B cell (primary cell): Measurements from ENCODE around the gene PLCB3. TPM values are rescaled to one million over a fixed set of nuclear protein-coding genes. Genes with fewer than 3 reads are reported as not detected.

Source experiments
- ATAC-seq: fragments of 200-7000 bp; cut with Tn5 transposase; one replicate; pipeline ENCODE4 v1.10.0; 2021; ENCODE audit warnings: low read depth, mild to moderate bottlenecking, moderate number of reproducible peaks, moderate library complexity
- CTCF ChIA-PET: fragments of 350-600 bp; sonication (Branson Sonifier 250); formaldehyde crosslinking; loops from one replicate; lab custom pipeline; 2021; ENCODE audit warnings: antibody characterized with exemption, inconsistent platforms; lab: Charles Lee
- POLR2A ChIA-PET: fragments of 350-600 bp; sonication (Branson Sonifier 250); formaldehyde crosslinking; loops from one replicate; lab custom pipeline; 2021; ENCODE audit warnings: antibody characterized with exemption; lab: Charles Lee
- DNase-seq: peaks from one replicate; pipeline ENCODE4 v3.0.0; 2013
- H2AFZ ChIP-seq: 2 replicates; pipeline ENCODE4 v1.6.1; 2012; ENCODE audit warnings: mild to moderate bottlenecking, low read depth, low read length; ENCODE audit not compliant: insufficient read depth, poor library complexity, severe bottlenecking
- H3K27ac ChIP-seq, 2 donors: 1 replicate in 1 of 2; 2 replicates in 1 of 2; pipeline ENCODE4 v1.5.1; 2012 to 2013; ENCODE audit warnings: low read length in 2 of 2, mild to moderate bottlenecking in 2 of 2, moderate library complexity in 1 of 2
- H3K27me3 ChIP-seq, 4 experiments: fragments of 200-600 bp in 1 of 4; sonication (generic) in 1 of 4; replicated peaks in 1 of 4; 1 replicate in 2 of 4; 2 replicates in 2 of 4; pipeline versions ENCODE4 v1.6.1 to v1.7.0; 2013 to 2016; ENCODE audit warnings: low read length in 3 of 4, mild to moderate bottlenecking in 2 of 4, mixed read lengths in 1 of 4, moderate library complexity in 1 of 4; ENCODE audit not compliant: insufficient read depth in 4 of 4, control insufficient read depth in 3 of 4; ENCODE audit errors: control extremely low read depth in 1 of 4
- H3K36me3 ChIP-seq, 2 experiments: replicated peaks in 1 of 2; 1 replicate in 1 of 2; 2 replicates in 1 of 2; pipeline versions ENCODE4 v1.6.1 to v1.7.1; 2013; ENCODE audit warnings: low read length in 1 of 2; ENCODE audit not compliant: insufficient read depth in 2 of 2, control insufficient read depth in 1 of 2; ENCODE audit errors: control extremely low read depth in 1 of 2, extremely low read depth in 1 of 2
- H3K4me1 ChIP-seq, 2 donors: fragments of 200-600 bp in 1 of 2; sonication (generic) in 1 of 2; 1 replicate in 1 of 2; 2 replicates in 1 of 2; pipeline versions ENCODE4 v1.5.1 to v1.6.1; 2013 to 2017; ENCODE audit warnings: low read length in 2 of 2; ENCODE audit not compliant: control insufficient read depth in 2 of 2, insufficient read depth in 2 of 2
- H3K4me2 ChIP-seq: replicated peaks from 2 replicates; pipeline ENCODE3; 2012; ENCODE audit warnings: mild to moderate bottlenecking, low read depth, low read length; ENCODE audit not compliant: poor library complexity, severe bottlenecking
- H3K4me3 ChIP-seq, 5 experiments: fragments of 200-600 bp in 1 of 5; sonication (generic) in 1 of 5; 1 replicate in 3 of 5; 2 replicates in 2 of 5; pipeline versions ENCODE4 v1.5.1 to v1.7.0; 2011 to 2016; ENCODE audit warnings: low read length in 4 of 5, mild to moderate bottlenecking in 4 of 5, low read depth in 2 of 5, control low read depth in 1 of 5, moderate library complexity in 1 of 5; ENCODE audit not compliant: insufficient read depth in 1 of 5; ENCODE audit errors: control extremely low read depth in 1 of 5, extremely low read depth in 1 of 5
- H3K79me2 ChIP-seq: fragments of 200-600 bp; sonication (generic); one replicate; pipeline ENCODE4 v1.6.0; 2016; ENCODE audit warnings: low read length; ENCODE audit not compliant: control insufficient read depth, insufficient read depth
- H3K9ac ChIP-seq: fragments of 200-600 bp; sonication (generic); 2 replicates; pipeline ENCODE4 v1.6.1; 2017; ENCODE audit warnings: mild to moderate bottlenecking, low read length, moderate library complexity
- H3K9me3 ChIP-seq, 3 donors: one replicate each; pipeline versions ENCODE4 v1.6.1 to v1.7.1; 2013; ENCODE audit warnings: low read length in 2 of 3; ENCODE audit not compliant: control insufficient read depth in 2 of 3, insufficient read depth in 1 of 3; ENCODE audit errors: control extremely low read depth in 1 of 3
- H4K20me1 ChIP-seq: 2 replicates; pipeline ENCODE4 v1.6.0; 2012; ENCODE audit warnings: mild to moderate bottlenecking, low read length; ENCODE audit not compliant: insufficient read depth, control insufficient read depth, poor library complexity, severe bottlenecking
- H3K27ac Mint-ChIP-seq: one replicate; pipeline ENCODE4 v1.8.0; 2021; ENCODE audit warnings: mixed read lengths
- H3K27me3 Mint-ChIP-seq: one replicate; pipeline ENCODE4 v1.8.0; 2021; ENCODE audit warnings: mixed read lengths
- H3K4me1 Mint-ChIP-seq: one replicate; pipeline ENCODE4 v1.8.0; 2021; ENCODE audit warnings: mixed read lengths
- H3K4me3 Mint-ChIP-seq: one replicate; pipeline ENCODE4 v1.8.0; 2021; ENCODE audit warnings: mixed read lengths
- H3K9me3 Mint-ChIP-seq: one replicate; pipeline ENCODE4 v1.8.0; 2022; ENCODE audit warnings: mixed read lengths; ENCODE audit not compliant: insufficient read depth
- CTCF ChIP-seq: fragments of 200-600 bp; IDR thresholded peaks from one replicate; pipeline ENCODE4 v1.8.0; 2022; ENCODE audit warnings: antibody characterized with exemption, mild to moderate bottlenecking
- EZH2 ChIP-seq: IDR thresholded peaks from 2 replicates; pipeline ENCODE4 v1.6.1; 2012; ENCODE audit warnings: borderline replicate concordance, low read depth, mild to moderate bottlenecking, moderate library complexity, low read length; ENCODE audit not compliant: insufficient read depth, poor library complexity, severe bottlenecking
- WGBS: methylation state at CpG from one replicate; pipeline ENCODE4 v1.1.5; 2013; ENCODE audit warnings: missing lambda C conversion rate; ENCODE audit not compliant: insufficient coverage; 5-methylcytosine and 5-hydroxymethylcytosine counted together
- intact Hi-C: fragments of 100-400 bp; cut with micrococcal nuclease; formaldehyde crosslinking; loops from one replicate; pipeline ENCODE4 v1.10.0; 2022
- polyA plus RNA-seq: library from polyadenylated mRNA; depleted of rRNA; stranded (reverse); fragments of >200 nt; gene quantifications from 2 replicates; pipeline ENCODE4 v1.2.3, GENCODE V29; 2012
- total RNA-seq, 2 donors: library from RNA; stranded (reverse); fragments of 120-200 nt in 1 of 2; gene quantifications; 1 replicate in 1 of 2; 2 replicates in 1 of 2; pipeline versions ENCODE4 v1.2.3 to v1.2.4, GENCODE V29; 2013 to 2022

The PLCB3 gene
- total and polyA plus RNA-seq, 2 donors (not counting 1 experiment from before 2014, with no cell fraction given): 3.0 to 8.1 TPM

GRCh38 chr11:64246871-64247728 lies 4.2 kb upstream of the PLCB3 start, which contains the start of gene PPP1R14B:
PPP1R14B (minus strand) TSS chr11:64246943; CDS start chr11:64246673, 270 bp downstream.
- TF ChIP-seq CTCF (no peak), EZH2 (no peak)
- Mint-ChIP-seq H3K9me3 (no peaks in the 10 kb centered on the region), H3K4me1 (peaks cover 40% of the 10 kb centered on the region), H3K27ac (peak within 1 kb of the TSS; percentile 91), H3K4me3 (peak within 1 kb of the TSS; percentile 90), H3K27me3 (no peaks in the 10 kb centered on the region)
- no peaks in the 10 kb centered on the region for H3K27me3 ChIP-seq
- H3K79me2 ChIP-seq: peaks cover 9% of the 10 kb centered on the region
- intact Hi-C loops: loop anchor here (1.0 kb wide), 4 partner anchors 21 to 61 kb away; partner anchors contain the start of genes GPR137, NUDT22, STIP1 and TRPT1
- H3K4me3 ChIP-seq: peak within 1 kb of the TSS; percentile 78 to 99 (median 88)
- peak within 1 kb of the TSS; percentile 83 for H2AFZ ChIP-seq
- H3K9me3 ChIP-seq: no peaks in the 10 kb centered on the region
- peak; percentile 60 for ATAC-seq
- peaks cover 26 to 54% of the 10 kb centered on the region in 2 donors for H3K4me1 ChIP-seq
- H3K27ac ChIP-seq: peak within 1 kb of the TSS; percentile 53 to 79
- 2% methylated on average over 53 of the region's 74 CpGs for WGBS
- DNase-seq: peak; percentile 85
- peak within 1 kb of the TSS; percentile 80 for H3K9ac ChIP-seq
- H3K4me2 ChIP-seq: peak within 1 kb of the TSS; percentile 99
- H4K20me1 ChIP-seq: peaks cover 2% of the 10 kb centered on the region
- ChIA-PET CTCF (interaction anchor here (0.9 to 10.4 kb wide), 9 partner anchors 16 to 71 kb away, joined by 3 to 141 read pairs (median 5); partner anchors contain the start of genes BAD, ESRRA, FERMT3 and PRDX5), POLR2A (interaction anchor here (1.0 to 4.0 kb wide), 6 partner anchors 20 to 71 kb away, joined by 4 to 37 read pairs (median 9); partner anchors contain the start of genes BAD, FERMT3, NUDT22 and PRDX5)
- peaks cover 0 to 11% of the 10 kb centered on the region in 2 experiments for H3K36me3 ChIP-seq
